ENCODE results near the gene COL19A1.

- TF ChIP-seq CTCF (IDR thresholded peaks at IDR 0.05) (no peak), POLR2A (IDR thresholded peaks at IDR 0.05) (no peak)
Measured at GRCh38 chr6:69933239-69933638, 66.9 kb downstream of the COL19A1 start.

All from breast epithelium (tissue), 3 donors.